ENCODE measurements around the gene ATG16L1.

DNA sequence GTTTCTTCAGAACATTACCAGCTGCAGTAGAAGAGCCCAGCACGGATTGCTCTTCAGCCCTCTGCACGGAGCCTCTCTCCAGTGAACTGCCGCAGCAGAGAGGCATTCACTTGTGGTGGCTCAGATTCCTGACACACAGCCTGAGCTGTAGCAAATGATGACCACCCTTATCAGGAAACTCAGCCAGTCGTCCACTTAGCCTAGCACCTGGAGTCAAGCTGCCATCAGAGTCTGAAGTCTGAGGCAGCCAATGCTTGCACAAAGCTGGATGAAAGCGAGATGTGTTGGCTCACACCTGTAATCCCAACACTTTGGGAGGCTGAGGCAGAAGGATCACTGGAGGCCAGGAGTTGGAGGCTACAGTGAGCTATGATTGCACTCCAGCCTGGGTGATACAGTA is 44.4 kb downstream of the ATG16L1 start:
- TF ChIP-seq, protein P1, sequence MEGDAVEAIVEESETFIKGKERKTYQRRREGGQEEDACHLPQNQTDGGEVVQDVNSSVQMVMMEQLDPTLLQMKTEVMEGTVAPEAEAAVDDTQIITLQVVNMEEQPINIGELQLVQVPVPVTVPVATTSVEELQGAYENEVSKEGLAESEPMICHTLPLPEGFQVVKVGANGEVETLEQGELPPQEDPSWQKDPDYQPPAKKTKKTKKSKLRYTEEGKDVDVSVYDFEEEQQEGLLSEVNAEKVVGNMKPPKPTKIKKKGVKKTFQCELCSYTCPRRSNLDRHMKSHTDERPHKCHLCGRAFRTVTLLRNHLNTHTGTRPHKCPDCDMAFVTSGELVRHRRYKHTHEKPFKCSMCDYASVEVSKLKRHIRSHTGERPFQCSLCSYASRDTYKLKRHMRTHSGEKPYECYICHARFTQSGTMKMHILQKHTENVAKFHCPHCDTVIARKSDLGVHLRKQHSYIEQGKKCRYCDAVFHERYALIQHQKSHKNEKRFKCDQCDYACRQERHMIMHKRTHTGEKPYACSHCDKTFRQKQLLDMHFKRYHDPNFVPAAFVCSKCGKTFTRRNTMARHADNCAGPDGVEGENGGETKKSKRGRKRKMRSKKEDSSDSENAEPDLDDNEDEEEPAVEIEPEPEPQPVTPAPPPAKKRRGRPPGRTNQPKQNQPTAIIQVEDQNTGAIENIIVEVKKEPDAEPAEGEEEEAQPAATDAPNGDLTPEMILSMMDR (IDR thresholded peaks at IDR 0.05), result no peak
- no peak for TF ChIP-seq POLR2A (IDR thresholded peaks at IDR 0.05)
